K562 (cell line): Measurements from ENCODE around the gene CAB39. TPM values are rescaled to one million over a fixed set of nuclear protein-coding genes. Genes with fewer than 3 reads are reported as not detected.

ENCODE experiments used
- ATAC-seq: fragments of 200-7000 bp; cut with Tn5 transposase; 3 replicates; pipeline ENCODE4 v1.9.1; 2020; ENCODE audit warnings: moderate library complexity
- BruUV-seq: library from RNA; stranded (reverse); fragments of 400-500 nt; replicated peaks from 2 replicates; lab custom pipeline; 2021; lab: Mats Ljungman, UMichigan
- CTCF ChIA-PET: fragments of 300-600 bp; formaldehyde crosslinking; extraction: SDS; loops from one replicate; lab custom pipeline; 2021; ENCODE audit warnings: low intra/inter-chr PET ratio; lab: Yijun Ruan, JAX
- POLR2A ChIA-PET: fragments of 300-600, 350-650 bp; sonication (Branson Sonifier 250); formaldehyde crosslinking; extraction: SDS; loops from one replicate; lab custom pipeline; 2021; ENCODE audit warnings: antibody characterized with exemption, inconsistent platforms; lab: Yijun Ruan, JAX
- DNase-seq, 4 experiments: peaks; one replicate each; pipeline versions ENCODE4 v3.0.0 to v3.0.0-alpha.2; 2011 to 2018; ENCODE audit warnings: low spot score in 3 of 4, mixed read lengths in 3 of 4; ENCODE audit errors: extremely low read depth in 1 of 4
- FAIRE-seq: peaks from 2 replicates; lab custom pipeline; 2011; peaks lifted over from hg19 to GRCh38; lab: Jason Lieb, UNC
- H2AFZ ChIP-seq: 2 replicates; pipeline ENCODE4 v1.6.0; 2011; ENCODE audit warnings: low read depth, low read length, control low read depth, inconsistent platforms
- H3K27ac ChIP-seq: fragments of 200-600 bp; 3 replicates; pipeline ENCODE4 v1.8.0; 2011; ENCODE audit warnings: low read depth, mild to moderate bottlenecking, control low read depth, inconsistent platforms, low read length, moderate library complexity, mixed read lengths; ENCODE audit errors: extremely low read depth
- H3K27me3 ChIP-seq, 2 experiments: fragments of 300-600 bp in 1 of 2; 2 replicates in 1 of 2; 3 replicates in 1 of 2; pipeline versions ENCODE4 v1.6.0 to v1.8.0; 2011; ENCODE audit warnings: inconsistent platforms in 2 of 2, low read length in 2 of 2, mild to moderate bottlenecking in 1 of 2, mixed read lengths in 1 of 2, moderate library complexity in 1 of 2; ENCODE audit not compliant: control insufficient read depth in 2 of 2, insufficient read depth in 2 of 2
- H3K36me3 ChIP-seq: fragments of 300-600 bp; 3 replicates; pipeline ENCODE4 v1.8.0; 2011; ENCODE audit warnings: mild to moderate bottlenecking, low read length, inconsistent platforms; ENCODE audit not compliant: control insufficient read depth, insufficient read depth
- H3K4me1 ChIP-seq, 2 experiments: fragments of 200-600 bp in 1 of 2; replicated peaks in 1 of 2; 2 replicates in 1 of 2; 3 replicates in 1 of 2; pipeline versions ENCODE4 v1.5.1 to v1.8.0; 2011; ENCODE audit warnings: inconsistent platforms in 2 of 2, low read length in 2 of 2, mild to moderate bottlenecking in 1 of 2, mixed read lengths in 1 of 2, moderate library complexity in 1 of 2; ENCODE audit not compliant: control insufficient read depth in 2 of 2, insufficient read depth in 2 of 2
- H3K4me2 ChIP-seq: 2 replicates; pipeline ENCODE4 v1.6.1; 2011; ENCODE audit warnings: low read length, control low read depth, inconsistent platforms, mixed read lengths; ENCODE audit not compliant: insufficient read depth
- H3K4me3 ChIP-seq: fragments of 200-600 bp; sonication (generic), shearing (Covaris generic); 2 replicates; pipeline ENCODE4 v1.5.1; 2016; ENCODE audit warnings: control low read depth, inconsistent platforms
- H3K79me2 ChIP-seq: fragments of 200-600 bp; 3 replicates; pipeline ENCODE4 v1.8.0; 2011; ENCODE audit warnings: low read length, inconsistent platforms; ENCODE audit not compliant: control insufficient read depth, insufficient read depth
- H3K9ac ChIP-seq, 2 experiments: 2 replicates each; pipeline versions ENCODE4 v1.6.0 to v1.6.1; 2011; ENCODE audit warnings: low read depth in 2 of 2, low read length in 2 of 2, control low read depth in 1 of 2, inconsistent platforms in 1 of 2, mild to moderate bottlenecking in 1 of 2, mixed read lengths in 1 of 2; ENCODE audit not compliant: insufficient read depth in 1 of 2
- H3K9me1 ChIP-seq: one replicate; pipeline ENCODE4 v1.6.0; 2011; ENCODE audit warnings: inconsistent platforms, mild to moderate bottlenecking, low read length, moderate library complexity; ENCODE audit not compliant: control insufficient read depth, insufficient read depth
- H3K9me3 ChIP-seq: replicated peaks from 2 replicates; pipeline ENCODE4 v1.5.1; 2011; ENCODE audit warnings: low read depth, low read length, inconsistent platforms; ENCODE audit not compliant: control insufficient read depth, insufficient read depth
- H4K20me1 ChIP-seq: replicated peaks from 2 replicates; pipeline ENCODE4 v1.6.1; 2011; ENCODE audit warnings: low read length, inconsistent platforms, mixed read lengths; ENCODE audit not compliant: control insufficient read depth, insufficient read depth
- CAMTA2 ChIP-seq: fragments of 250-450 bp; sonication (Bioruptor Pico); conservative IDR thresholded peaks from 2 replicates; pipeline ENCODE4 v1.5.1; 2022
- CUX1 ChIP-seq: fragments of 200-800 bp; sonication (Bioruptor generic); IDR thresholded peaks from 2 replicates; pipeline ENCODE4 v1.6.1; 2016; ENCODE audit warnings: missing genetic modification characterization, missing compliant biosample characterization
- HDGF ChIP-seq: fragments of 450-650 bp; IDR thresholded peaks from 2 replicates; pipeline ENCODE4 v1.6.1; 2016
- MAX ChIP-seq: sonication (generic); formaldehyde crosslinking; IDR thresholded peaks from 2 replicates; pipeline ENCODE4 v1.9.0; 2022; ENCODE audit warnings: mild to moderate bottlenecking, missing genetic modification reagents
- PRMT5 ChIP-seq: sonication (generic); formaldehyde crosslinking; IDR thresholded peaks from 2 replicates; pipeline ENCODE4 v1.5.0; 2020; ENCODE audit warnings: missing genetic modification reagents
- SIRT6 ChIP-seq: IDR thresholded peaks from one replicate; pipeline ENCODE4 v1.6.1; 2012; ENCODE audit warnings: low read depth, mild to moderate bottlenecking, control low read depth, inconsistent platforms, low read length, moderate library complexity
- SMAD3 ChIP-seq: fragments of 450-650 bp; formaldehyde crosslinking; conservative IDR thresholded peaks from 2 replicates; pipeline ENCODE4 v1.4.0; 2020; ENCODE audit warnings: mild to moderate bottlenecking
- SNRNP70 ChIP-seq: fragments of 200-400 bp; formaldehyde crosslinking; optimal IDR thresholded peaks from 2 replicates; pipeline ENCODE3; 2017; ENCODE audit warnings: low read depth, low read length
- SPI1 ChIP-seq: IDR thresholded peaks from 2 replicates; pipeline ENCODE4 v1.6.1; 2011; ENCODE audit warnings: low read depth, low read length, control low read depth, borderline replicate concordance
- ZNF639 ChIP-seq, 2 experiments: fragments of 200-800 bp in 1 of 2; sonication (Bioruptor generic) in 1 of 2; sonication (generic) in 1 of 2; formaldehyde crosslinking in 1 of 2; IDR thresholded peaks in 1 of 2; conservative IDR thresholded peaks in 1 of 2; 2 replicates each; pipeline versions ENCODE4 v1.5.0 to v1.6.1; 2016 to 2020; ENCODE audit warnings: missing compliant biosample characterization in 1 of 2, missing genetic modification characterization in 1 of 2, missing genetic modification reagents in 1 of 2
- WGBS: fragments of 100-300 bp; shearing (Covaris generic); methylation state at CpG from one replicate; pipeline ENCODE4 v1.1.6; 2016; ENCODE audit warnings: low coverage, mixed read lengths; ENCODE audit not compliant: insufficient coverage; ENCODE audit errors: missing lambda C conversion rate; 5-methylcytosine and 5-hydroxymethylcytosine counted together
- in situ Hi-C: fragments of 300-500 bp; cut with MboI; formaldehyde crosslinking; loops from 4 replicates; pipeline ENCODE4 v1.15.0; 2018; ENCODE audit warnings: inconsistent platforms, mixed read lengths
- intact Hi-C: fragments of 100-400 bp; cut with micrococcal nuclease; formaldehyde crosslinking; loops from 2 replicates; pipeline ENCODE4 v1.14.2; 2022
- polyA plus RNA-seq, 8 experiments: library from polyadenylated mRNA; depleted of rRNA in 4 of 8; stranded (reverse) in 5 of 8; unstranded in 3 of 8; fragments of >200 nt; fragmentation: Nextera tagmentation in 2 of 8; fragmentation: Illumina TruSeq in 1 of 8; extraction: Ambion mirVana in 2 of 8; extraction: Trizol in 1 of 8; gene quantifications; 2 replicates each; pipeline versions ENCODE4 v1.2.1 to v1.2.3, GENCODE V29; 2011 to 2014; ENCODE audit warnings: inconsistent platforms in 1 of 8, missing spikeins in 1 of 8
- total RNA-seq, 7 experiments: library from RNA; depleted of rRNA in 6 of 7; stranded (reverse); fragments of >200 nt in 6 of 7; fragmentation: Illumina TruSeq in 2 of 7; extraction: Trizol in 2 of 7; gene quantifications; 2 replicates each; pipeline versions ENCODE4 v1.2.1 to v1.2.3, GENCODE V29; 2011 to 2021; ENCODE audit warnings: low replicate concordance in 1 of 7

The CAB39 gene
- total and polyA plus RNA-seq, 9 of the 15 experiments (the other 6 are each of a cell fraction or from before 2014, with no cell fraction given) = 27.2 to 94.4 (median 70.1) TPM

GRCh38 chr2:230666885-230667712 is 45.5 kb upstream of the CAB39 start (continued):
- TF ChIP-seq CUX1 = peak; percentile 25; the same call in 1 of the 2 replicates

- 63% methylated on average over 10 of the region's 12 CpGs for WGBS
- peak overlapping the region in 1 of 2 experiments; percentile 68; a peak in 1 of 4 replicates for H3K9ac ChIP-seq
- FAIRE-seq = no peak
- H3K79me2 ChIP-seq = no peaks in the 10 kb centered on the region
- ChIA-PET POLR2A (interaction anchor here (0.6 to 1.3 kb wide), 2 partner anchors 10 to 12 kb away, joined by 3 to 8 read pairs; no protein-coding TSS in a partner anchor), CTCF (no interaction called here)
- H3K27ac ChIP-seq = peak overlapping the region; percentile 72; the same call in 1 of the 3 replicates
- H3K36me3 ChIP-seq = no peaks in the 10 kb centered on the region
- H3K9me1 ChIP-seq = no peaks in the 10 kb centered on the region
- H3K9me3 ChIP-seq = no peaks in the 10 kb centered on the region
- H3K27me3 ChIP-seq = no peaks in the 10 kb centered on the region
- peaks cover 17 to 32% of the 10 kb centered on the region in 2 experiments for H3K4me1 ChIP-seq
- H3K4me2 ChIP-seq = no peak overlapping the region
- BruUV-seq = no TSS peak
- no peak for DNase-seq
- H3K4me3 ChIP-seq = no peak overlapping the region
- no peaks in the 10 kb centered on the region for H4K20me1 ChIP-seq
- intact Hi-C loops (no loop called here), in situ Hi-C loops (loop anchor here (5.0 kb wide), 1 partner anchor 39 kb away; no protein-coding TSS in a partner anchor)
- H2AFZ ChIP-seq = peak overlapping the region; percentile 80
- no peak for ATAC-seq
- TF ChIP-seq SNRNP70 = no peak
- no peak for TF ChIP-seq CAMTA2
- TF ChIP-seq HDGF = no peak
- TF ChIP-seq PRMT5 (CRISPR knock-in tag) = no peak
- TF ChIP-seq SIRT6 = no peak
- no peak for TF ChIP-seq SMAD3 (CRISPR knock-in tag)
- TF ChIP-seq ZNF639 (CRISPR knock-in tag; conservative IDR thresholded peaks at IDR 0.05 in 1 of 2, IDR thresholded peaks at IDR 0.05 in 1 of 2) = peak in 1 of 2 experiments; percentile 33; a peak in 1 of 4 replicates
- peak; percentile 52; the same call in 1 of the 2 replicates for TF ChIP-seq SPI1
- TF ChIP-seq MAX (CRISPR knock-in tag) = peak; percentile 76
These were observed 44.3 kb upstream of the CAB39 start for GRCh38 chr2:230668184-230668938.
